Common myeloid progenitor, CD34-positive (primary cell): ENCODE results near the gene KRTAP10-2.
A peak's percentile ranks its signal among the peaks of the same experiment; 100 is the strongest.

Experiments
- CTCF ChIA-PET: fragments of 350-600 bp; sonication (Branson Sonifier 250); formaldehyde crosslinking; loops from one replicate; lab custom pipeline; 2021; ENCODE audit warnings: antibody characterized with exemption; lab: Charles Lee
- POLR2A ChIA-PET: fragments of 350-600 bp; sonication (Branson Sonifier 250); formaldehyde crosslinking; loops from one replicate; lab custom pipeline; 2021; ENCODE audit warnings: antibody characterized with exemption; lab: Charles Lee
- DNase-seq, 3 donors: peaks; one replicate each; pipeline versions ENCODE4 v3.0.0 to v3.0.0-alpha.2; 2013
- H3K27ac ChIP-seq, 2 experiments: 1 replicate in 1 of 2; 2 replicates in 1 of 2; pipeline ENCODE4 v1.7.0; 2013; ENCODE audit warnings: inconsistent platforms in 2 of 2, low read length in 2 of 2, mild to moderate bottlenecking in 2 of 2, low read depth in 1 of 2, moderate library complexity in 1 of 2; ENCODE audit not compliant: severe bottlenecking in 2 of 2, insufficient read depth in 1 of 2, poor library complexity in 1 of 2
- H3K27me3 ChIP-seq, 5 experiments: replicated peaks in 2 of 5; 1 replicate in 3 of 5; 2 replicates in 2 of 5; pipeline versions ENCODE4 v1.6.1 to v1.7.0; 2013; ENCODE audit warnings: low read length in 4 of 5, mild to moderate bottlenecking in 2 of 5, moderate library complexity in 2 of 5, inconsistent platforms in 1 of 5; ENCODE audit not compliant: insufficient read depth in 5 of 5, control insufficient read depth in 4 of 5
- H3K36me3 ChIP-seq, 4 experiments: 1 replicate in 2 of 4; 2 replicates in 2 of 4; pipeline versions ENCODE4 v1.6.1 to v1.7.0; 2013; ENCODE audit warnings: low read length in 3 of 4, control low read depth in 1 of 4, mild to moderate bottlenecking in 1 of 4; ENCODE audit not compliant: control insufficient read depth in 4 of 4, insufficient read depth in 4 of 4
- H3K4me1 ChIP-seq, 4 experiments: 1 replicate in 3 of 4; 2 replicates in 1 of 4; pipeline versions ENCODE4 v1.6.1 to v1.7.1; 2013; ENCODE audit warnings: low read length in 3 of 4, mild to moderate bottlenecking in 3 of 4, control low read depth in 1 of 4, inconsistent platforms in 1 of 4, moderate library complexity in 1 of 4; ENCODE audit not compliant: control insufficient read depth in 4 of 4, insufficient read depth in 4 of 4; ENCODE audit errors: control extremely low read depth in 1 of 4
- H3K4me3 ChIP-seq, 7 experiments: 1 replicate in 4 of 7; 2 replicates in 3 of 7; pipeline versions ENCODE4 v1.5.1 to v1.7.0; 2013; ENCODE audit warnings: mild to moderate bottlenecking in 7 of 7, low read length in 6 of 7, moderate library complexity in 6 of 7, inconsistent platforms in 2 of 7, low read depth in 2 of 7, control low read depth in 1 of 7; ENCODE audit not compliant: insufficient read depth in 4 of 7, control insufficient read depth in 1 of 7; ENCODE audit errors: extremely low read depth in 1 of 7
- H3K9me3 ChIP-seq, 5 experiments: 1 replicate in 4 of 5; 2 replicates in 1 of 5; pipeline versions ENCODE4 v1.6.1 to v1.7.1; 2013; ENCODE audit warnings: low read length in 4 of 5, mild to moderate bottlenecking in 2 of 5, inconsistent platforms in 1 of 5, low read depth in 1 of 5, moderate library complexity in 1 of 5; ENCODE audit not compliant: control insufficient read depth in 4 of 5, insufficient read depth in 2 of 5; ENCODE audit errors: control extremely low read depth in 1 of 5
- WGBS: methylation state at CpG from one replicate; pipeline ENCODE4 v1.1.5; 2013; ENCODE audit not compliant: insufficient coverage; 5-methylcytosine and 5-hydroxymethylcytosine counted together

The KRTAP10-2 gene

DNA sequence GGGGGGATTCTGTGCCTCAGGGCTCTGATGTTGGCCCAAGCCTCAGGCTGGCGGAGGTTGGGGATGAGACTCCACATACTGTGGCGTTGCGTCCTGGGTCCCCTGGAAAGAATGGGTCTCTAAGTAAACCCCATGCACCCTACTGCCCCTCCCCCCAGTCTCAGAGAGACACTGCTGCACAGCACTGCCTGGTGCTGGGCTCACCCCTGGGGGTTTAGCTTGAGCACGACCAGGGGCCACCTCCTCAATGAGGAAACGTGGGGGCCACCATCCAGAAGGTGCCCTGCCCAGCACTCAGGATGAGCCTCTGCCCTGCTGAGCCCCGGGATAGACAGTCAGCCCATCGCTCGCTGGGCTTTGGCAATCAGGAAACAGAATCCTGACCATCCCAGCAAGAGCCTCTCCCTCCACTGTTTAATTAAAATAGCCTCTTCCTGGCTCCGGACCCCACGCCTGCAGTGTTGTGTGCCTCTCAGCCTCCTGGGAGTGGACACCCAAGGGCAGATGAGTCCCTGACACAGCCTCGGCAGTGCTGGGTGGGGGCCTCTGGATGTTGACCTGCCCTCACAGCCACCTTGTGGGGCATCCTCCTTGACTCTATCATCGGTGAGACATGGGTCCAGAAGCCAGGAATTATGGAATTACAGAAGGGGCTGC, 18.7 kb upstream of the KRTAP10-2 start:
- WGBS, result 87% methylated on average over 12 of the region's 12 CpGs
- Histone ChIP-seq H3K36me3 (no peaks in the 10 kb centered on the region), H3K27ac (no peak overlapping the region), H3K4me3 (no peak overlapping the region), H3K4me1 (peaks cover 0 to 6% (median 2%) of the 10 kb centered on the region in 4 experiments), H3K27me3 (peaks cover 0 to 18% (median 3%) of the 10 kb centered on the region in 5 experiments), H3K9me3 (peaks cover 0 to 16% (median 3%) of the 10 kb centered on the region in 5 experiments)
- DNase-seq, result no peak
- POLR2A ChIA-PET, result no interaction called here
- CTCF ChIA-PET, result no interaction called here

DNA sequence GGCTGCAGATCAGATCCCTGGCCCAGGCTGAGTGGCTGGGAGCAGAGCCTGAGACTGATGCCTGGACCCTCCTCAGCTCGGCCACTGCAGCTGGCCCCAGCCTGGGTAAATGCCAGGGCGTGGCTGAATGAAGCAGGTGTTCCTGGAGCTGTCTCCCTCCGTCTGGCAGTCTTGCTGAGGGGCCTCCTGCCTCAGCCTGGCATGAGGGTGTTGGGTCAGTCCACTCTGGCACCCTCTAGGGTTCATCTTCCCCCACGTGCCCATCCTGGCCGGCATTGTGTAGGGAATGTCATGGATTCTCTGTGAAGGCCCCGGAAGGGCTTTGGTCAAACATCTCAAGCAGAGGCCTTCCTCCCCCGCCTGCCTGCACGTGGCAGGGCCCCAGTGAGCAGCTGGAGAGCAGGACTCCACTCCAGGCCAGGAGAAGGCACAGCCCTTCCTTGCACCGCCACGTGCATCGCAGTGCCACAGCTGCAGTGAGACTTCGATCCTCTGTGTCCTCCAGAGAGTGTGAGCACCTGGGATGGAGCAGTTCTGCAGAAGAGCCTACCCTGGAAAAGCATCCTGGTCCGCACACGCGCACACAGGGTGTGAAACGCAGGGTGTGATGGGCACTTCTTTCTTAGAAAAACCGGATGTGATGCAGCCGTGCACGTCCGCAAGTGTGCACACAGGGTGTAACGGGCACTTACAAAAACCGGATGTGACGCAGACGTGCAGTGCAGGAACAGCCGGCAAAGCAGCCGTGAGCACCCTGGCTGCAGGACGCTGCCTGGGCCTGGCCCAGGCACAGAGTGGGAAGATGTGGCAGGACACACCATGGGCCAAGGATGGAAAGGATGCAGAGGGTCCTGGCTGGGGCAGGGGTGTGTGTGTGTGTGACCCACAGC, 17.6 kb upstream of the KRTAP10-2 start:
- Histone ChIP-seq H3K9me3 (peaks cover 0 to 16% (median 4%) of the 10 kb centered on the region in 5 experiments), H3K27ac (no peak overlapping the region), H3K27me3 (peaks cover 0 to 11% (median 2%) of the 10 kb centered on the region in 5 experiments), H3K4me3 (no peak overlapping the region), H3K4me1 (peaks cover 0 to 8% (median 2%) of the 10 kb centered on the region in 4 experiments), H3K36me3 (no peaks in the 10 kb centered on the region)
- CTCF ChIA-PET, result interaction anchor here (0.5 kb wide), 1 partner anchor 176 kb away, joined by 3 read pairs; no protein-coding TSS in a partner anchor
- POLR2A ChIA-PET, result no interaction called here
- DNase-seq, result no peak
- 87% methylated on average over 26 of the region's 27 CpGs for WGBS

DNA sequence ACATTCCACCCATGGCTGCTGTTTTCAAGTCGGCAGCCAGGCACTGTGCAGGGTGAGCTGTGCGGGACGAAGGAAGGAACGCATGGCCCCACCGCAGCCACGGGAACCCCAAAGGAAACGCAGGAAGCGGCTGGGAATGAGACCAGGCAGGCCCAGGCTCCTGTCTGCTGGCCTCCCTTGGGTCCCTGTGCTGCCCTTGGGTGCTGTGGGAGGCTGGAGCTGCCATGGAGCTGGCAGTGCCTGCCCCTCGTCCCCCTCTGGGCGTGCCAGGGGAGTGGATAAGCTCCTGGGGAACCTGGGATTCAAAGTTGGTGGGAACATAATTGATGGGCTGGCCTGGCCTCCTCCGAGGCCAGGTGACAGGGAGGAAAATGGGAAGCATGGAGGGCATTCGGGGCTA, 17.0 kb upstream of the KRTAP10-2 start:
- 82% methylated on average over 11 of the region's 12 CpGs for WGBS
- POLR2A ChIA-PET, result no interaction called here
- CTCF ChIA-PET, result interaction anchor here (0.5 kb wide), 1 partner anchor 175 kb away, joined by 3 read pairs; no protein-coding TSS in a partner anchor
- Histone ChIP-seq H3K9me3 (peaks cover 0 to 16% (median 6%) of the 10 kb centered on the region in 5 experiments), H3K27me3 (peaks cover 0 to 9% (median 2%) of the 10 kb centered on the region in 5 experiments), H3K27ac (no peak overlapping the region), H3K36me3 (no peaks in the 10 kb centered on the region), H3K4me1 (peaks cover 0 to 8% (median 2%) of the 10 kb centered on the region in 4 experiments), H3K4me3 (no peak overlapping the region)
- DNase-seq, result no peak

DNA sequence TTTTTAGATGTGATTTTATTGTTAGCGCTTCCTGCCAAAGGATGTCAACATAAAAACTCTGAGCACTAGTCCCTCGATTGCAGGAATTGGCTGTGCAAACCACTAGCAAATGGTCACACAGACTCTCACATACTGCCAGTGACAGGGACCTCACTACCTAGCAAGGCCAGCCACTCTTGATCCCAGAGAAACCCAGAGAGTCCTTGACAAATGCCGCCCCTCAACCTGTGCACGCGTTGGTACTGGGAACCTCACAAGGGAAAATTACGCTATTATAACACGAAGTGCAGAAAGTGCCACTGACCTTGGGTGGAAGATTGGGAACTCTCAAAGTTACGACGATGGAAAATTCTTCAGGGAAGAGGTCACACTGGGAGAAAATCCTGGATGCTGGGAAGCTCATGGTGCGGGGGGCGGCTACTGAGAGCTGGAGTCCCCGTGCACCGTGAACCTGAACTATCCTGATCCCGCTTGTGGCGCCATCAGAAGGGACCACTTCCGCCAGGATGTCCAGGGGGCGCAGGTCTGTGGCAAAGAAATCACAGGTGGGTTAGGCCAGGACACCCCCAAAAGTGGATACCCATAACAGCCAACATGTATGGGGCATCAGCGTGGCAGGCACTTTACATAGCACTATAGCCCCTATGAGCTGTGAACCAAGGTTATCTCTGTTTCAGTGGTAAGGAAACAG, 16.3 kb upstream of the KRTAP10-2 start:
- H3K27ac ChIP-seq, result no peak overlapping the region
- peaks cover under 1 to 17% (median 6%) of the 10 kb centered on the region in 5 experiments for H3K9me3 ChIP-seq
- DNase-seq, result no peak
- ChIA-PET CTCF (no interaction called here), POLR2A (no interaction called here)
- peaks cover 0 to 4% (median 2%) of the 10 kb centered on the region in 5 experiments for H3K27me3 ChIP-seq
- H3K4me1 ChIP-seq, result peaks cover 0 to 8% (median 2%) of the 10 kb centered on the region in 4 experiments
- H3K36me3 ChIP-seq, result no peaks in the 10 kb centered on the region
- WGBS, result 92% methylated on average over 18 of the region's 18 CpGs
- H3K4me3 ChIP-seq, result no peak overlapping the region

DNA sequence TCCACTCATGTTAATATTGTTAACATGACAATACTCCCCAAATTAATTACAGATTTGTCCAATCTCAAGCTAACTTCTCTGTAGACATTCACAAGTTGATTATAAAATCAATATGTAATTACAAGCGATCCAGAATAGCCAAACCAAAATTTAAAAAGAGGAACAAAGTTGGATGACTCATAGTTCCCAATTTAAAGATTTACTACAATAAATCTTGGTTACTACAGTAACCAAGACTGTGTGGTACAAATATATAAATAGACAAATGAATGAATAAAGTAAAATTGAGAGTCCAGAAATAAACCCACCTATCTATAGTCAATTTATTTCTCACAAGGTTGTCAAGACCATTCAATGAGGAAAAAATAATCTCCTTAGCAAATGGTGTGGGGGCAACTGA, 15.1 kb upstream of the KRTAP10-2 start:
- DNase-seq, result peak; percentile 74 to 88 (median 84)
- ChIA-PET POLR2A (no interaction called here), CTCF (no interaction called here)
- peaks cover 0 to 3% (median 0%) of the 10 kb centered on the region in 5 experiments for H3K27me3 ChIP-seq
- no CpG with 5 or more reads among the region's 1 CpG for WGBS
- H3K4me1 ChIP-seq, result peaks cover 0 to 8% (median 2%) of the 10 kb centered on the region in 4 experiments
- no peaks in the 10 kb centered on the region for H3K36me3 ChIP-seq
- peak overlapping the region; percentile 2 to 50 for H3K27ac ChIP-seq
- no peak overlapping the region for H3K4me3 ChIP-seq
- H3K9me3 ChIP-seq, result peaks cover 1 to 16% (median 5%) of the 10 kb centered on the region in 5 experiments

DNA sequence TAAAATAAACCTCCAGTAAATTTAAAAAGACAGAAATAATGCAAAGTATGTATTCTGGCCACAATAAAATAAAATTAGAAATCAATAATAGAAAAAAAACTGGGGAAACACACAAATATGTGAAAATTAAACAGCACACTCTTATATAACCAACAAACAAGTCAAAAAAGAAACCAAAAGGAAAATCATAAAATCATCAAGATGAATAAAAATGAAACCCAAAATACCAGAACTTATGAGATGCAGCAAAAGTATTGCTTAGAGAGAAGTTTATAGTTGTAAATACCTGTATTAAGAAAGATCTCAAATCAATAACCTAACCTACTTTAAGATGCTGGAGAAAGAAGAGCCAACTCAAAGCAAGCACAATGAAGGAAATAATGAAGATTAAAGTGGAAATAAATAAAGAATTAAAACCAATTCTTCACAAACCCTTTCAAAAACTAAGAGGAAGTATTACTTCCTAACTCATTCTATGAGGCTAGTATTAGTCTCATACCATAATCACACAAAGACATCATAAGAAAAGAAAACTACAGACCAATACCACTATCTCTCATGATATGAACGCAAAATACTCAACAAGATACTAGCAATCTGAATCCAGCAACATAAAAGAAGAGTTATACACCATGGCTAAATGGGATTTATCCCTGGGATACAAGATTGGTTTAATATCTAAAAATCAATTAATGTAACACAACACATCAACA, 13.7 kb upstream of the KRTAP10-2 start:
- Histone ChIP-seq H3K4me3 (no peak overlapping the region), H3K9me3 (peaks cover 0 to 8% (median 2%) of the 10 kb centered on the region in 5 experiments), H3K27ac (no peak overlapping the region), H3K27me3 (peaks cover 0 to 3% (median 0%) of the 10 kb centered on the region in 5 experiments), H3K36me3 (no peaks in the 10 kb centered on the region), H3K4me1 (peaks cover 0 to 8% (median 2%) of the 10 kb centered on the region in 4 experiments)
- CTCF ChIA-PET, result interaction anchor here (0.6 kb wide), 1 partner anchor 25 kb away, joined by 4 read pairs; no protein-coding TSS in a partner anchor
- WGBS, result no CpG with 5 or more reads among the region's 1 CpG
- peak in 2 of 3 donors; percentile 12 to 17 for DNase-seq
- POLR2A ChIA-PET, result no interaction called here
